H1 (cell line): Measurements from ENCODE around the gene SPDYA.

ENCODE experiments used
- CTCF ChIP-seq, 3 experiments: IDR thresholded peaks; 1 replicate in 2 of 3; 2 replicates in 1 of 3; pipeline versions ENCODE4 v1.5.1 to v1.6.1; 2011; ENCODE audit warnings: low read length in 3 of 3, mild to moderate bottlenecking in 3 of 3, inconsistent platforms in 2 of 3, low read depth in 1 of 3, moderate library complexity in 1 of 3; ENCODE audit not compliant: insufficient read depth in 1 of 3; ENCODE audit errors: control extremely low read depth in 1 of 3
- TAF1 ChIP-seq: IDR thresholded peaks from 2 replicates; pipeline ENCODE4 v1.6.1; 2011; ENCODE audit warnings: mild to moderate bottlenecking, low read depth, low read length

- no peak for TF ChIP-seq TAF1
- TF ChIP-seq CTCF (IDR thresholded peaks at IDR 0.05; ENCODE audit: control extremely low read depth in 1 of 3, insufficient read depth in 1 of 3, low read depth in 1 of 3, low read length in 3 of 3): no peak
Observed at GRCh38 chr2:28768422-28768821, 42.2 kb upstream of the SPDYA start.
